IMR-90 (cell line): Measurements from ENCODE around the gene CD207. TPM values are rescaled to one million over a fixed set of nuclear protein-coding genes. Genes with fewer than 3 reads are reported as not detected.

Experiments
- ATAC-seq: fragments of 200-7000 bp; cut with Tn5 transposase; 2 replicates; pipeline ENCODE4 v1.9.1; 2020; ENCODE audit warnings: low read depth, mild to moderate bottlenecking, moderate library complexity
- BruUV-seq: library from RNA; stranded (reverse); fragments of 400-500 nt; replicated peaks from 2 replicates; lab custom pipeline; 2021; lab: Mats Ljungman, UMichigan
- CTCF ChIA-PET: fragments of 300-600 bp; formaldehyde crosslinking; extraction: SDS; loops from one replicate; lab custom pipeline; 2021; ENCODE audit warnings: antibody characterized with exemption; lab: Yijun Ruan, JAX
- POLR2A ChIA-PET: fragments of 300-600 bp; sonication (Branson Sonifier 250); formaldehyde crosslinking; loops from one replicate; lab custom pipeline; 2022; ENCODE audit warnings: antibody characterized with exemption; ENCODE audit not compliant: unreplicated experiment; lab: Charles Lee
- DNase-seq: peaks from one replicate; pipeline ENCODE4 v3.0.0; 2013
- H2AFZ ChIP-seq: replicated peaks from 2 replicates; pipeline ENCODE3; 2013; ENCODE audit warnings: low read length, mild to moderate bottlenecking; ENCODE audit not compliant: poor library complexity
- H2AK5ac ChIP-seq: 2 replicates; pipeline ENCODE4 v1.6.1; 2013; ENCODE audit warnings: low read depth, low read length, inconsistent platforms
- H2AK9ac ChIP-seq: replicated peaks from 2 replicates; pipeline ENCODE3; 2013; ENCODE audit warnings: mild to moderate bottlenecking, low read depth, low read length, moderate library complexity; ENCODE audit not compliant: poor library complexity
- H2BK120ac ChIP-seq: 2 replicates; pipeline ENCODE4 v1.6.1; 2013; ENCODE audit warnings: low read depth, low read length, inconsistent platforms
- H2BK15ac ChIP-seq: 3 replicates; pipeline ENCODE4 v1.6.1; 2013; ENCODE audit warnings: low read depth, low read length, inconsistent platforms
- H2BK20ac ChIP-seq: 2 replicates; pipeline ENCODE4 v1.6.1; 2013; ENCODE audit warnings: low read depth, mild to moderate bottlenecking, inconsistent platforms, low read length, moderate library complexity
- H2BK5ac ChIP-seq: 2 replicates; pipeline ENCODE4 v1.6.1; 2013; ENCODE audit warnings: mild to moderate bottlenecking, low read depth, low read length, inconsistent platforms; ENCODE audit not compliant: poor library complexity, severe bottlenecking
- H3K14ac ChIP-seq: replicated peaks from 2 replicates; pipeline ENCODE4 v1.6.1; 2013; ENCODE audit warnings: low read depth, low read length, inconsistent platforms
- H3K18ac ChIP-seq: 2 replicates; pipeline ENCODE4 v1.6.1; 2013; ENCODE audit warnings: low read depth, low read length, control low read depth
- H3K23ac ChIP-seq: 2 replicates; pipeline ENCODE4 v1.6.1; 2013; ENCODE audit warnings: low read depth, low read length, inconsistent platforms
- H3K27ac ChIP-seq: 2 replicates; pipeline ENCODE4 v1.5.1; 2013; ENCODE audit warnings: mild to moderate bottlenecking, control low read depth, low read length; ENCODE audit not compliant: insufficient read depth
- H3K27me3 ChIP-seq: 2 replicates; pipeline ENCODE4 v1.6.1; 2013; ENCODE audit warnings: low read length; ENCODE audit not compliant: control insufficient read depth, insufficient read depth
- H3K36me3 ChIP-seq: 2 replicates; pipeline ENCODE4 v1.6.1; 2013; ENCODE audit warnings: low read length, mixed read lengths; ENCODE audit not compliant: control insufficient read depth, insufficient read depth
- H3K4ac ChIP-seq: 2 replicates; pipeline ENCODE4 v1.6.1; 2013; ENCODE audit warnings: low read depth, low read length, inconsistent platforms
- H3K4me1 ChIP-seq: 2 replicates; pipeline ENCODE4 v1.6.1; 2013; ENCODE audit warnings: low read length, mixed read lengths; ENCODE audit not compliant: control insufficient read depth, insufficient read depth
- H3K4me2 ChIP-seq: 2 replicates; pipeline ENCODE4 v1.6.1; 2013; ENCODE audit warnings: low read depth, mild to moderate bottlenecking, control low read depth, low read length, moderate library complexity
- H3K4me3 ChIP-seq: 2 replicates; pipeline ENCODE4 v1.5.1; 2013; ENCODE audit warnings: low read depth, mild to moderate bottlenecking, control low read depth, low read length, moderate library complexity; ENCODE audit not compliant: insufficient read depth
- H3K56ac ChIP-seq: 2 replicates; pipeline ENCODE4 v1.6.1; 2013; ENCODE audit warnings: low read length, inconsistent platforms; ENCODE audit not compliant: insufficient read depth; ENCODE audit errors: extremely low read depth
- H3K79me1 ChIP-seq, 2 experiments: 2 replicates each; pipeline ENCODE4 v1.6.1; 2013; ENCODE audit warnings: low read length in 2 of 2, inconsistent platforms in 1 of 2, low read depth in 1 of 2
- H3K9ac ChIP-seq: 2 replicates; pipeline ENCODE4 v1.6.1; 2013; ENCODE audit warnings: low read depth, low read length, control low read depth
- H3K9me1 ChIP-seq: 2 replicates; pipeline ENCODE4 v1.6.1; 2013; ENCODE audit warnings: low read length, inconsistent platforms; ENCODE audit not compliant: insufficient read depth
- H3K9me3 ChIP-seq: 2 replicates; pipeline ENCODE4 v1.6.1; 2013; ENCODE audit warnings: low read length; ENCODE audit not compliant: control insufficient read depth, insufficient read depth
- H4K20me1 ChIP-seq: 2 replicates; pipeline ENCODE4 v1.6.1; 2013; ENCODE audit warnings: low read length, inconsistent platforms; ENCODE audit not compliant: insufficient read depth
- H4K5ac ChIP-seq: 2 replicates; pipeline ENCODE4 v1.6.1; 2013; ENCODE audit warnings: mild to moderate bottlenecking, low read depth, low read length, control low read depth
- H4K8ac ChIP-seq, 2 experiments: 2 replicates each; pipeline ENCODE4 v1.6.1; 2013; ENCODE audit warnings: low read depth in 2 of 2, low read length in 2 of 2, control low read depth in 1 of 2, inconsistent platforms in 1 of 2
- H4K91ac ChIP-seq: 2 replicates; pipeline ENCODE4 v1.6.1; 2013; ENCODE audit warnings: low read depth, low read length, inconsistent platforms; ENCODE audit not compliant: insufficient read depth
- POLR2A ChIP-seq: IDR thresholded peaks from 2 replicates; pipeline ENCODE4 v1.6.1; 2012; ENCODE audit warnings: mild to moderate bottlenecking, low read depth, low read length
- RAD21 ChIP-seq: IDR thresholded peaks from 2 replicates; pipeline ENCODE4 v1.6.1; 2012; ENCODE audit warnings: low read length, improper control_type of control experiment
- RFX5 ChIP-seq: IDR thresholded peaks from 2 replicates; pipeline ENCODE4 v1.8.0; 2012; ENCODE audit warnings: low read depth, mild to moderate bottlenecking, low read length, moderate library complexity
- WGBS, 2 experiments: methylation state at CpG; one replicate each; pipeline versions ENCODE4 v1.1.5 to v1.1.7; 2013; ENCODE audit warnings: missing lambda C conversion rate in 2 of 2; ENCODE audit not compliant: insufficient read length in 1 of 2; ENCODE audit errors: extremely low coverage in 2 of 2; 5-methylcytosine and 5-hydroxymethylcytosine counted together
- dilution Hi-C: fragments of 300-500 bp; cut with HindIII; formaldehyde crosslinking; loops from one replicate; pipeline ENCODE4 v1.14.3; 2018; ENCODE audit warnings: low sequenced_read_pairs; ENCODE audit not compliant: unreplicated experiment
- in situ Hi-C: fragments of 300-500 bp; cut with MboI; formaldehyde crosslinking; loops from 3 replicates; pipeline ENCODE4 v1.14.3; 2019; ENCODE audit warnings: low sequenced_read_pairs, inconsistent platforms, mixed read lengths
- intact Hi-C: fragments of 100-400 bp; cut with micrococcal nuclease; formaldehyde crosslinking; loops from 2 replicates; pipeline ENCODE4 v1.10.0; 2022
- polyA plus RNA-seq, 3 experiments: library from polyadenylated mRNA; depleted of rRNA; stranded (reverse); fragments of >200 nt; gene quantifications; 2 replicates each; pipeline ENCODE4 v1.2.3, GENCODE V29; 2012; ENCODE audit warnings: low replicate concordance in 1 of 3
- total RNA-seq: library from RNA; depleted of rRNA; stranded (reverse); fragments of >200 nt; gene quantifications from 2 replicates; pipeline ENCODE4 v1.2.3, GENCODE V29; 2012

The CD207 gene
- total and polyA plus RNA-seq, 2 of the 4 experiments (the other 2 are of a cell fraction): not detected

- in situ Hi-C loops: no loop called here
- H2BK120ac ChIP-seq: no peak overlapping the region
- H3K4me1 ChIP-seq: no peaks in the 10 kb centered on the region
- H3K4ac ChIP-seq: no peak overlapping the region
- no peak overlapping the region for H3K4me2 ChIP-seq
- no peak overlapping the region for H2BK5ac ChIP-seq
- intact Hi-C loops: no loop called here
- no peaks in the 10 kb centered on the region for H3K36me3 ChIP-seq
- ChIA-PET CTCF (no interaction called here), POLR2A (no interaction called here)
- no peak overlapping the region for H3K18ac ChIP-seq
- H2BK20ac ChIP-seq: no peak overlapping the region
- no peaks in the 10 kb centered on the region for H3K9me3 ChIP-seq
- no peak for ATAC-seq
- no peaks in the 10 kb centered on the region for H3K79me1 ChIP-seq
- peaks cover 6% of the 10 kb centered on the region; the same call in 1 of the 2 replicates for H3K27me3 ChIP-seq
- no peaks in the 10 kb centered on the region for H4K20me1 ChIP-seq
- dilution Hi-C loops: no loop called here
- H4K91ac ChIP-seq: no peak overlapping the region
- DNase-seq: no peak
- H3K23ac ChIP-seq: no peak overlapping the region
- BruUV-seq: no TSS peak
- H4K8ac ChIP-seq: no peak overlapping the region
- H3K27ac ChIP-seq: no peak overlapping the region
- TF ChIP-seq RAD21 (no peak), RFX5 (no peak), POLR2A (no peak)
- no peak overlapping the region for H2AK9ac ChIP-seq
- H3K14ac ChIP-seq: no peak overlapping the region
- no peak overlapping the region for H2AFZ ChIP-seq
- H3K9me1 ChIP-seq: no peaks in the 10 kb centered on the region
- H2BK15ac ChIP-seq: no peak overlapping the region
- H3K56ac ChIP-seq: no peak overlapping the region
- H3K4me3 ChIP-seq: no peak overlapping the region
- no CpG with 5 or more reads among the region's 6 CpGs for WGBS, 2 experiments
- H2AK5ac ChIP-seq: no peak overlapping the region
- no peak overlapping the region for H4K5ac ChIP-seq
- no peak overlapping the region for H3K9ac ChIP-seq
Observed at GRCh38 chr2:70807102-70807827, 28.4 kb downstream of the CD207 start.
